Suprapubic skin (tissue), 3 donors: Measurements from ENCODE around the gene FMNL1.

ENCODE experiments used
- POLR2A ChIP-seq, 2 donors: fragments of 450-650 bp; IDR thresholded peaks; one replicate each; pipeline ENCODE4 v1.6.1; 2017; ENCODE audit warnings: antibody characterized with exemption in 2 of 2, mild to moderate bottlenecking in 2 of 2, moderate library complexity in 2 of 2
- TF ChIP-seq, protein P1 (sequence below), 2 donors: fragments of 200-600 bp in 1 of 2; fragments of 450-650 bp in 1 of 2; sonication (generic) in 1 of 2; IDR thresholded peaks; one replicate each; pipeline ENCODE4 v1.5.1; 2016 to 2019; ENCODE audit warnings: antibody characterized with exemption in 2 of 2, mild to moderate bottlenecking in 1 of 2, moderate library complexity in 1 of 2

DNA sequence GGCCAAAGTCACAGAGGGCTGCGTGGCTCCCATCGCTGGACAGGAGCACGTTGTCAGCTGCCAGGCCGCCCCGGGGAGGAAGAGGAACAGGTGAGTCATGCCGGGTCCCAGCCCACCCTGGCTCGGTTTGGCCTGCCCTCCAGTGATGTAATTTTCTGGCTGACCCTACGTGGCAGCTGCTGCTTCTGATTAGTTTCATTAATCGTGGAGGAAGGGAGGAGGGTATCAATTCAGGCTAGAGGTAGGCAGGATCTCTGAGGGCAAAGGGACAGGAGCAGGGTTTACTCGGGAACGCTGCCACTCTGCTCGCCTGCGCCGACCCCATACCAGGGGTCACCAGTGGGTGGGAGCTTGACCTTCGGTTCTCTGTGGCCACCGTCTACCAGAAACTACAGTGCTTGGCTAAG is 51.9 kb downstream of the FMNL1 start:
- TF ChIP-seq, protein P1, sequence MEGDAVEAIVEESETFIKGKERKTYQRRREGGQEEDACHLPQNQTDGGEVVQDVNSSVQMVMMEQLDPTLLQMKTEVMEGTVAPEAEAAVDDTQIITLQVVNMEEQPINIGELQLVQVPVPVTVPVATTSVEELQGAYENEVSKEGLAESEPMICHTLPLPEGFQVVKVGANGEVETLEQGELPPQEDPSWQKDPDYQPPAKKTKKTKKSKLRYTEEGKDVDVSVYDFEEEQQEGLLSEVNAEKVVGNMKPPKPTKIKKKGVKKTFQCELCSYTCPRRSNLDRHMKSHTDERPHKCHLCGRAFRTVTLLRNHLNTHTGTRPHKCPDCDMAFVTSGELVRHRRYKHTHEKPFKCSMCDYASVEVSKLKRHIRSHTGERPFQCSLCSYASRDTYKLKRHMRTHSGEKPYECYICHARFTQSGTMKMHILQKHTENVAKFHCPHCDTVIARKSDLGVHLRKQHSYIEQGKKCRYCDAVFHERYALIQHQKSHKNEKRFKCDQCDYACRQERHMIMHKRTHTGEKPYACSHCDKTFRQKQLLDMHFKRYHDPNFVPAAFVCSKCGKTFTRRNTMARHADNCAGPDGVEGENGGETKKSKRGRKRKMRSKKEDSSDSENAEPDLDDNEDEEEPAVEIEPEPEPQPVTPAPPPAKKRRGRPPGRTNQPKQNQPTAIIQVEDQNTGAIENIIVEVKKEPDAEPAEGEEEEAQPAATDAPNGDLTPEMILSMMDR (IDR thresholded peaks at IDR 0.05): no peak
- TF ChIP-seq POLR2A (IDR thresholded peaks at IDR 0.05): no peak
